Measurements from ENCODE around the gene HNRNPA0. TPM values are rescaled to one million over a fixed set of nuclear protein-coding genes. Genes with fewer than 3 reads are reported as not detected.
A peak's percentile ranks its signal among the peaks of the same experiment; 100 is the strongest.

Gene HNRNPA0
- 39.0 TPM for polyA plus RNA-seq (2013)

GRCh38 chr5:137754188-137754960, at the start of gene HNRNPA0:
Gene HNRNPA0, minus strand, starts transcription at chr5:137754363. Its CDS starts 297 bp downstream, at chr5:137754066.
- Histone ChIP-seq H3K4me1 (ENCODE audit: control extremely low read depth in 1 of 4, control insufficient read depth in 4 of 4, insufficient read depth in 4 of 4, low read length in 3 of 4) (peaks cover 9 to 33% (median 23%) of the 10 kb centered on the region in 4 experiments), H3K27ac (ENCODE audit: insufficient read depth in 1 of 2, low read depth in 1 of 2, low read length in 2 of 2, poor library complexity in 1 of 2, severe bottlenecking in 2 of 2) (peak within 1 kb of the TSS; percentile 100), H3K27me3 (replicated peaks in 2 of 5; ENCODE audit: control insufficient read depth in 4 of 5, insufficient read depth in 5 of 5, low read length in 4 of 5) (no peaks in the 10 kb centered on the region), H3K9me3 (ENCODE audit: control extremely low read depth in 1 of 5, control insufficient read depth in 4 of 5, insufficient read depth in 2 of 5, low read depth in 1 of 5, low read length in 4 of 5) (no peaks in the 10 kb centered on the region), H3K36me3 (ENCODE audit: control insufficient read depth in 4 of 4, insufficient read depth in 4 of 4, low read length in 3 of 4) (peaks cover 0 to 15% (median 2%) of the 10 kb centered on the region in 4 experiments), H3K4me3 (ENCODE audit: control insufficient read depth in 1 of 7, extremely low read depth in 1 of 7, insufficient read depth in 4 of 7, low read depth in 2 of 7, low read length in 6 of 7) (peak within 1 kb of the TSS; percentile 85 to 100 (median 99))
- ChIA-PET POLR2A (interaction anchor here (0.6 to 0.7 kb wide), 4 partner anchors 19 to 356 kb away, joined by 3 to 5 read pairs (median 3); partner anchors contain the start of gene KLHL3), CTCF (interaction anchor here (0.9 to 2.5 kb wide), 7 partner anchors 12 to 379 kb away, joined by 3 to 14 read pairs (median 3); no protein-coding TSS in a partner anchor)
- WGBS (ENCODE audit: insufficient coverage), result 0% methylated on average over 66 of the region's 79 CpGs
- DNase-seq, result peak; percentile 99 to 100 (median 100)

DNA sequence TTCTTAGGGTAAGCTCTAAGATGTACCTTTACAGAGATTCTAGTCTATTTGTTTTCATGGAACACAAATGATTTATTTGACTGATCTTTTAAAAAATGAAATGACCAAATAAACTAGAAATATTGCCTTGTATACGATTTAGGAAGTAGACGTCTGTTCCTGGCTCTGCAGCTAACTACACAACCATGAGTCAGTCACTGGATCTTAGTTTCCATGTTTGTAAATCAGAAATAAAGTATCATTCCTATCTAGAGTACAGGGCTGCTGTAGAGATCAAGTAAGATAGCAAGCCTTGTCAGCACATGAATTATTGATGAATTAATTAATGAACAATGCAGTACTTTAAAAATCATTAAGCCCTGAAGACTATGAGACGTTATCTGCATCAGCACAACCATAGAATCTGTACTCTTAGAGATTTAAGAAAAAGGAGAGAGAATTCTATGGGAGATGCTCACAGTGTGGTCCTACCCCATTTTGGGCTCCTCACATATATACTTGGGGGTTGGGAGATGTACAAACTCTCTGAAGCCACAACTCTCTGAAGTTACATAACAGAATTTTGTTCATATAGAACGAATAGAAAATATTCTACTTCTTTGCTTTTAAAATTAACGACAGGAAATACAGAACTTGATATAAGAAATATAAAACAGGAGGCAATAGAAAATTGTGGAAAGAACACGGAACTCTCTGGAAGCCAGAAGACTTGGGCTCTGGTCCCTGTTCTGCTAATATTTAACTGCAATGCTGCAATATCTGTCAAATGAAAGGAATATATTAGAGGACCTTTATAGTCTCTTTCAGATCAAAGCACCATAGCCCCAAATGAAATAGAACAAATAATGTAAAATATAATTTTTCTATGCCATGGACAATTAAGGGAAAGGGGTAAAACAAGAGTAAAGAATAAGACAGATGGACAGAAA, 48.4 kb upstream of the HNRNPA0 start:
- H3K4me3 ChIP-seq (ENCODE audit: control insufficient read depth in 1 of 7, extremely low read depth in 1 of 7, insufficient read depth in 4 of 7, low read depth in 2 of 7, low read length in 6 of 7), result no peak overlapping the region
- WGBS (ENCODE audit: insufficient coverage), result no CpG with 5 or more reads among the region's 6 CpGs
- CTCF ChIA-PET, result interaction anchor here (1.0 to 1.8 kb wide), 3 partner anchors 17 to 43 kb away, joined by 3 to 4 read pairs (median 3); no protein-coding TSS in a partner anchor

GRCh38 chr5:137800700-137801411, 46.7 kb upstream of the HNRNPA0 start:
- Histone ChIP-seq H3K36me3 (ENCODE audit: control insufficient read depth in 4 of 4, insufficient read depth in 4 of 4, low read length in 3 of 4) (no peaks in the 10 kb centered on the region), H3K4me3 (ENCODE audit: control insufficient read depth in 1 of 7, extremely low read depth in 1 of 7, insufficient read depth in 4 of 7, low read depth in 2 of 7, low read length in 6 of 7) (no peak overlapping the region), H3K4me1 (ENCODE audit: control extremely low read depth in 1 of 4, control insufficient read depth in 4 of 4, insufficient read depth in 4 of 4, low read length in 3 of 4) (no peaks in the 10 kb centered on the region), H3K9me3 (ENCODE audit: control extremely low read depth in 1 of 5, control insufficient read depth in 4 of 5, insufficient read depth in 2 of 5, low read depth in 1 of 5, low read length in 4 of 5) (no peaks in the 10 kb centered on the region), H3K27ac (ENCODE audit: insufficient read depth in 1 of 2, low read depth in 1 of 2, low read length in 2 of 2, poor library complexity in 1 of 2, severe bottlenecking in 2 of 2) (no peak overlapping the region), H3K27me3 (replicated peaks in 2 of 5; ENCODE audit: control insufficient read depth in 4 of 5, insufficient read depth in 5 of 5, low read length in 4 of 5) (no peaks in the 10 kb centered on the region)
- 100% methylated on average over 2 of the region's 4 CpGs for WGBS (ENCODE audit: insufficient coverage)
- ChIA-PET CTCF (interaction anchor here (0.6 to 1.8 kb wide), 4 partner anchors 22 to 142 kb away, joined by 3 to 4 read pairs (median 3); no protein-coding TSS in a partner anchor), POLR2A (interaction anchor here (0.5 kb wide), 1 partner anchor 14 kb away, joined by 4 read pairs; no protein-coding TSS in a partner anchor)
- DNase-seq, result no peak

More for the DNA sequence above, 48.4 kb upstream of the HNRNPA0 start:
- H3K27ac ChIP-seq (ENCODE audit: insufficient read depth in 1 of 2, low read depth in 1 of 2, low read length in 2 of 2, poor library complexity in 1 of 2, severe bottlenecking in 2 of 2), result no peak overlapping the region
- no peaks in the 10 kb centered on the region for H3K4me1 ChIP-seq (ENCODE audit: control extremely low read depth in 1 of 4, control insufficient read depth in 4 of 4, insufficient read depth in 4 of 4, low read length in 3 of 4)
- POLR2A ChIA-PET, result no interaction called here
- no peaks in the 10 kb centered on the region for H3K27me3 ChIP-seq (replicated peaks in 2 of 5; ENCODE audit: control insufficient read depth in 4 of 5, insufficient read depth in 5 of 5, low read length in 4 of 5)
- DNase-seq, result no peak
- no peaks in the 10 kb centered on the region for H3K9me3 ChIP-seq (ENCODE audit: control extremely low read depth in 1 of 5, control insufficient read depth in 4 of 5, insufficient read depth in 2 of 5, low read depth in 1 of 5, low read length in 4 of 5)
- no peaks in the 10 kb centered on the region for H3K36me3 ChIP-seq (ENCODE audit: control insufficient read depth in 4 of 4, insufficient read depth in 4 of 4, low read length in 3 of 4)

- no CpG with 5 or more reads among the region's 3 CpGs for WGBS (ENCODE audit: insufficient coverage)
- CTCF ChIA-PET, result no interaction called here
- Histone ChIP-seq H3K4me3 (ENCODE audit: control insufficient read depth in 1 of 7, extremely low read depth in 1 of 7, insufficient read depth in 4 of 7, low read depth in 2 of 7, low read length in 6 of 7) (no peak overlapping the region), H3K27me3 (replicated peaks in 2 of 5; ENCODE audit: control insufficient read depth in 4 of 5, insufficient read depth in 5 of 5, low read length in 4 of 5) (no peaks in the 10 kb centered on the region), H3K9me3 (ENCODE audit: control extremely low read depth in 1 of 5, control insufficient read depth in 4 of 5, insufficient read depth in 2 of 5, low read depth in 1 of 5, low read length in 4 of 5) (no peaks in the 10 kb centered on the region), H3K4me1 (ENCODE audit: control extremely low read depth in 1 of 4, control insufficient read depth in 4 of 4, insufficient read depth in 4 of 4, low read length in 3 of 4) (no peaks in the 10 kb centered on the region), H3K36me3 (ENCODE audit: control insufficient read depth in 4 of 4, insufficient read depth in 4 of 4, low read length in 3 of 4) (no peaks in the 10 kb centered on the region), H3K27ac (ENCODE audit: insufficient read depth in 1 of 2, low read depth in 1 of 2, low read length in 2 of 2, poor library complexity in 1 of 2, severe bottlenecking in 2 of 2) (no peak overlapping the region)
- POLR2A ChIA-PET, result no interaction called here
- no peak for DNase-seq
Measured at GRCh38 chr5:137796279-137796678, 42.1 kb upstream of the HNRNPA0 start.

- no peaks in the 10 kb centered on the region for H3K4me1 ChIP-seq (ENCODE audit: control extremely low read depth in 1 of 4, control insufficient read depth in 4 of 4, insufficient read depth in 4 of 4, low read length in 3 of 4)
- ChIA-PET CTCF (no interaction called here), POLR2A (no interaction called here)
- DNase-seq, result no peak
- H3K36me3 ChIP-seq (ENCODE audit: control insufficient read depth in 4 of 4, insufficient read depth in 4 of 4, low read length in 3 of 4), result no peaks in the 10 kb centered on the region
- H3K27ac ChIP-seq (ENCODE audit: insufficient read depth in 1 of 2, low read depth in 1 of 2, low read length in 2 of 2, poor library complexity in 1 of 2, severe bottlenecking in 2 of 2), result no peak overlapping the region
- H3K4me3 ChIP-seq (ENCODE audit: control insufficient read depth in 1 of 7, extremely low read depth in 1 of 7, insufficient read depth in 4 of 7, low read depth in 2 of 7, low read length in 6 of 7), result no peak overlapping the region
- WGBS (ENCODE audit: insufficient coverage), result 86% methylated on average over 1 of the region's 5 CpGs
- no peaks in the 10 kb centered on the region for H3K9me3 ChIP-seq (ENCODE audit: control extremely low read depth in 1 of 5, control insufficient read depth in 4 of 5, insufficient read depth in 2 of 5, low read depth in 1 of 5, low read length in 4 of 5)
- H3K27me3 ChIP-seq (replicated peaks in 2 of 5; ENCODE audit: control insufficient read depth in 4 of 5, insufficient read depth in 5 of 5, low read length in 4 of 5), result no peaks in the 10 kb centered on the region
Measured at GRCh38 chr5:137794863-137795262, 40.7 kb upstream of the HNRNPA0 start.

DNA sequence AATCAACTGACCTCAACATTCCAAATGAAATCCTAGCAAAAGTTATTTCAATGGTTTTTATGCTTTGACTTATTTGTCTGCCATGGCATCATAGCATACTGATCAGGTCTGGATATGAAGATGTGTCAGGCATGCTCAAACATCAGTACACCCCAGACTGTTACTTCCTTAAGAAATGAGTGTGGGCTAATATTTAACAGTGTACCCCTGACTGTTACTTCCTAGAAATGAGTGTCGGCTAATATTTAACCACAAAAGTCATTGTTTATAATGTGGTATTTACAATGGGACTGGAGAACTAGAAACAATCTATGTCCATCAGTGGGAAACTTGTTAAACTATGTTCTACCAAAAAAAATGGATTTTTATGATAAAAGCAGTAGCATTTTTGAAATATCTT, 38.1 kb upstream of the HNRNPA0 start:
- no peaks in the 10 kb centered on the region for H3K9me3 ChIP-seq (ENCODE audit: control extremely low read depth in 1 of 5, control insufficient read depth in 4 of 5, insufficient read depth in 2 of 5, low read depth in 1 of 5, low read length in 4 of 5)
- DNase-seq, result no peak
- no peaks in the 10 kb centered on the region for H3K4me1 ChIP-seq (ENCODE audit: control extremely low read depth in 1 of 4, control insufficient read depth in 4 of 4, insufficient read depth in 4 of 4, low read length in 3 of 4)
- no CpG with 5 or more reads among the region's 1 CpG for WGBS (ENCODE audit: insufficient coverage)
- H3K27me3 ChIP-seq (replicated peaks in 2 of 5; ENCODE audit: control insufficient read depth in 4 of 5, insufficient read depth in 5 of 5, low read length in 4 of 5), result no peaks in the 10 kb centered on the region
- H3K4me3 ChIP-seq (ENCODE audit: control insufficient read depth in 1 of 7, extremely low read depth in 1 of 7, insufficient read depth in 4 of 7, low read depth in 2 of 7, low read length in 6 of 7), result no peak overlapping the region
- POLR2A ChIA-PET, result interaction anchor here (0.7 kb wide), 1 partner anchor 216 kb away, joined by 3 read pairs; no protein-coding TSS in a partner anchor
- no peak overlapping the region for H3K27ac ChIP-seq (ENCODE audit: insufficient read depth in 1 of 2, low read depth in 1 of 2, low read length in 2 of 2, poor library complexity in 1 of 2, severe bottlenecking in 2 of 2)
- CTCF ChIA-PET, result interaction anchor here (0.6 kb wide), 1 partner anchor 13 kb away, joined by 4 read pairs; no protein-coding TSS in a partner anchor
- no peaks in the 10 kb centered on the region for H3K36me3 ChIP-seq (ENCODE audit: control insufficient read depth in 4 of 4, insufficient read depth in 4 of 4, low read length in 3 of 4)
